Lung microvascular endothelial cell (primary cell): ENCODE data around the gene DNTTIP2. TPM values are rescaled to one million over a fixed set of nuclear protein-coding genes. Genes with fewer than 3 reads are reported as not detected.
"Not testable (repeated sequence)": the region's sequence is repeated elsewhere in the genome, so short reads cannot be mapped to it uniquely, and the experiment has no call there.

Source experiments
- DNase-seq, 2 donors: peaks; one replicate each; pipeline versions ENCODE4 v3.0.0 to v3.0.0-alpha.2; 2010; ENCODE audit warnings: low read depth in 2 of 2
- total RNA-seq: library from RNA; depleted of rRNA; stranded (reverse); fragments of >200 nt; gene quantifications from 2 replicates; pipeline ENCODE4 v1.2.1, GENCODE V29; 2014

The DNTTIP2 gene, protein sequence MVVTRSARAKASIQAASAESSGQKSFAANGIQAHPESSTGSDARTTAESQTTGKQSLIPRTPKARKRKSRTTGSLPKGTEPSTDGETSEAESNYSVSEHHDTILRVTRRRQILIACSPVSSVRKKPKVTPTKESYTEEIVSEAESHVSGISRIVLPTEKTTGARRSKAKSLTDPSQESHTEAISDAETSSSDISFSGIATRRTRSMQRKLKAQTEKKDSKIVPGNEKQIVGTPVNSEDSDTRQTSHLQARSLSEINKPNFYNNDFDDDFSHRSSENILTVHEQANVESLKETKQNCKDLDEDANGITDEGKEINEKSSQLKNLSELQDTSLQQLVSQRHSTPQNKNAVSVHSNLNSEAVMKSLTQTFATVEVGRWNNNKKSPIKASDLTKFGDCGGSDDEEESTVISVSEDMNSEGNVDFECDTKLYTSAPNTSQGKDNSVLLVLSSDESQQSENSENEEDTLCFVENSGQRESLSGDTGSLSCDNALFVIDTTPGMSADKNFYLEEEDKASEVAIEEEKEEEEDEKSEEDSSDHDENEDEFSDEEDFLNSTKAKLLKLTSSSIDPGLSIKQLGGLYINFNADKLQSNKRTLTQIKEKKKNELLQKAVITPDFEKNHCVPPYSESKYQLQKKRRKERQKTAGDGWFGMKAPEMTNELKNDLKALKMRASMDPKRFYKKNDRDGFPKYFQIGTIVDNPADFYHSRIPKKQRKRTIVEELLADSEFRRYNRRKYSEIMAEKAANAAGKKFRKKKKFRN
- 8.5 and 13.5 TPM in 2 replicates for total RNA-seq

DNA sequence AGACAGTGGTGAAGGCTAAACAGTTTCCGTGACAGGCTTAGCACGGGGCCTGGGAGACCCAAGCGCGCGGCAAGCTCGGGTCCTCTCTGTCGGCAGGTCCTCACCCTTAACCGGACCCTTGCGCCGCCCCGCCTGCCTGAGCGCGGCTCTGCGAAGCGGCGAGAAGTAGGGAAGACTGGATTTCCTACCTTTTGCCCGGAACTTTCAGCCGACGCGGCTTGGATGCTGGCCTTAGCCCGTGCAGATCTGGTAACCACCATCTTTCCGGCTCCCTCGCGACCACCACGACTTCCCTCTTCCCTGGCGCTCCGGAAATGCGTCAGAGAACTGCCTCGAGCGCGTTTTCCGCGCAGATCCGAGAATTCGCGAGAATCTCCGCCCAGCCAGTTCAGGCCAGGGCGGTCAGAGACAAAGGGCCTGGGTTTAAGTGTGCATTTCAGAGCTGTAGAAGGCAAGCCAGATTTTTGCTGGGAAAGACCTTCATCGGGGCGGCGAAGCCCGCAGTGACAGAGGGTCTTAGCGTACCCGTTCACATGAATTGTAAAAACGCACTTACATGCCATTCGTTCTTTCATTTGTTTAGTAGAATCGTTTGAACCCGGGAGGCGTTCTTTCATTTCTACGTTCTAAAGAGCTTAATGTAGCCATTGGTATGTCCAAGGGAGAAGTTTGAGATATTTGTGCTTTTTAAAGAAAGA lies at the start of gene DNTTIP2:
DNTTIP2 (minus strand) TSS at position 318 of the 698 bp plus-strand sequence; CDS start at position 260, 58 bp downstream.
- peak; percentile 92 to 95 for DNase-seq

GRCh38 chr1:93925206-93925605 lies 46.2 kb upstream of the DNTTIP2 start:
- DNase-seq, result no peak

DNA sequence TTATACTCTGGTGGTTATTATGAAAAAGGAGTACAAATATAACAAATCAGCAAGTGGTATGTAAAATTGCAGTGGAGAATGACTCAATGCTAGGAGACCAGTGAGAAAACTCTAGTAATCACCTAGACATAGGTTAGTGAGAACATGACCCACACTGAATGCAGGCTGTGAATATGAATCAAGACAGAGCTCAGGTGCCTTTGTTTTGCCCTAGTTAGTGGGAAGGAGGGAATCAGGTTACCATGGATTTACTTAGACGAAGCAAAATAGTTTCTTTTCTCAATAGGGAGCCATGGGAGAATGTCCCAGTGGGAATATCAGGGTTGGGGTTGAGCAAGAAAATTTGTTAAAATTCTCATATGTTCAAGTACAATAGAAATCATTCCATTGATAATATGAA lies 40.8 kb upstream of the DNTTIP2 start:
- DNase-seq, result no peak

GRCh38 chr1:93917302-93917701 lies 38.3 kb upstream of the DNTTIP2 start:
- DNase-seq, result no peak

- not testable (repeated sequence) for DNase-seq
These were observed 31.9 kb upstream of the DNTTIP2 start for GRCh38 chr1:93910880-93911279.

GRCh38 chr1:93910305-93910704 lies 31.3 kb upstream of the DNTTIP2 start:
- DNase-seq, result no peak

DNA sequence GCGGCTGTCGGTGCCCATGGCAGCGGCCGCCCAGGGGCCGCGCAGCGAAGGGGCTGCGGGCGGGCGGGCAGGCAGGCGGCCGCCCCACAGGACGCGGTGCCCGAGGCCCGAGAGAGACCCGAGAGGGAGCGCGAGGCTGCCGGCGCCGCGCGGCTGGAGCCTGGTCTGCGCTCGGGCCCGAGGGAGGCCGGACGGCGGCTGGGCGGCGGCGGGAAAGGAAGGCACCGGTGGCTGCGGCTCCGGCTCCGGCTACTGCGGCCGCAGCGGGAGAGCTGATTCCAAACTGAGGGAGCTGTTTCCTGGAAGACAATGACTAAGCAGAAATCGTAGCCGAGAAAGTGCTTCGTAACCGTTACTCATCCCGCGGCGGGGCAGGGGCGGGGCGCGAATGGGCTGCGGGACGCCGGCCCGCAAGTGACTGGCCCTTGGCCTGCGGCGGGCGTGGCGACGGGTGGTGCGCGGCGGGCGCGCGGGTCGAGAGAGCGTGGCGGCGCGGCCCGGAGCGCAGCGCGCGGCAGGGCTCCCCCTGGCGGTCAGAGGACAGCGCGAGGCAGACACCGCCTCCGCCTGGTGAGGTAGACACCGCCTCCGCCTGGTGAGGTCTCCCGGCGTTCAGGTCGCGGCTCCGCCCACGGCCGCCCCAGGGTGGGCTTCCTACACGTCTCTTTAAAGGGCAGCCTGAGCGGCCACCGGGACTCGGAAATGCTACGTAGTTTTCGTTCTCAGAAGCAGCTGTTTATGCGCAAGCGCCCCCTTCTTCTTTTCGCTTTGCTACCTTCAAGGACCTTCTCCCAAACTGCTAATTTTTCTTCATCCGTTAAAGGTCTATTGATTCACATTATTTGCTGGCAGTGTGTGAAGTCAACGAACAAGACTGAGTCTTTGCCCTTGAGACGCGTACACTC lies 30.4 kb upstream of the DNTTIP2 start, which contains the start of gene GCLM:
GCLM (minus strand) TSS at position 285 of the 905 bp plus-strand sequence; CDS start at position 18, 267 bp downstream.
- DNase-seq, result peak; percentile 95 to 97

DNA sequence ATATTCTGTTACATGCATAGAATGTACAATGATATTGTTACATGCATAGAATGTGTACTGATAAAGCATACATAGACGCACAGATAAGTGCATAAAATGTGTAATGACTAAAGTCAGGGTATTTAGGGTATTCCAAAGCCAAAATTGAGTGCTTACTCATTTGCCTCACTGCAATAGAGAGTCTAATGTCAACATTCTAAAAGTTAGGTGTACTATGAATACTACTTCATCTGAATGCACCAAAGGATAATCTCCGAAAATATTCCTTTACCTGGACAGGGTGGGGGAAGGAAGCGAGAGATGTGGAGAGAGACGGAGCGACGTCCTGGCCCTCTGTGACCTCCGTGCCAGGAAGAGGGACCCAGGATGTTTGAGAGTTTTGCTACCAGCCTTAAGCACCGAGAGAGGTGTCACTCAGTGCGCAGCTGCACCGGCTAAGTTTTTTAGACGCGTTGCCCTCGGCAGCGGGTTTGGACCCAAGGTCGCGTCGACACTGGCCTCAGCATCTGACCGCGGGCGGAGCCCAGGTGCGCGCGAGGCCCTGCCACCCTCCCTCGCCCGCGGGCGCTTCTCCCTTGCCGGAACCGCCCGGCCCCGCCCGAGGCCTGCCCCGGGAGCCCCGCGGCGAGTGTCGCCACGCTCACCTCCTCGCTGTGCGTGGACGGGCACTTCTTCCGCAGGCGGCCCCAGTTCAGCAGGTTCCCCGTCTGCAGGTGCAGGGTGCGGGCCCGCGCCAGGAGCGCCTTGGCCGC lies 29.6 kb upstream of the DNTTIP2 start:
- peak; percentile 21 to 25 for DNase-seq

DNA sequence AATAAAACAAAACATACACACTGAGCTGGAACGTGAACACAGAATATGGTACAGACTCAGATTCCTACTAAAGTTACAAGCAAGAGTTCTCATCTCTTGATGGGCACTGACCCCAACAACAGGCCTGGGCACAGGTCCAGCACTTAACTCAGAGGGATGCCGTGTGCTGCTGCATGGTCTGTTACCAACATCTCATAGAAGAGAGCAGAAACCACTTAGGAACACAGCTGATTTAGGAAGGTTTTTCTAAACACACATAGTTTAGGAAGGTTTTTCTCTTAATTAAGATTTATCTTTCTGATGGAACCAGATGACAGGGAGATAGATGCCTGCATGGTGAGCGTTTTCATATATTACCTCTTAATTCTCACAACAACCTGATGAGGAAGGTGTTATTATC lies 28.7 kb upstream of the DNTTIP2 start:
- DNase-seq, result peak; percentile 34 to 59

DNA sequence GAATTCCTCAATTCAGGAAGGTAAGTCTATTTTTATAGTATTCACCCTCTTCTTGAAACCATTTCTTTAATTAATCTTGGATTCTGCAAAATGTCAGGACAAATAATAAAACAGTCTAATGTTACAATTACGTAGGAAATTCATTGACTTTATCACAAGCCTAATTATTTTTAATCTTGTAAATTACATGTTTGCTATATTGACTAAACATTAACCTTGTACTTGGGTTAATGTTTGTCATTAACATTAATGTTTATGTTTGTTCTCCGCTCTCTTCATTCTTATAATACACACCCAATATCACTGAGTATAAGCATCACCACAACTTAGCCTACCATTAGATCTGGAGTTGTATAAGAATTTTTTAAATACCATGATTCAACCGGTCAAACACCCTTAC lies 27.5 kb upstream of the DNTTIP2 start:
- DNase-seq, result no peak

GRCh38 chr1:93905734-93906133 lies 26.7 kb upstream of the DNTTIP2 start:
- DNase-seq, result peak in 1 of 2 donors; percentile 38

GRCh38 chr1:93905051-93905450 lies 26.0 kb upstream of the DNTTIP2 start:
- DNase-seq, result peak; percentile 17 to 34

- peak in 1 of 2 donors; percentile 24 for DNase-seq
These were observed 25.2 kb upstream of the DNTTIP2 start for GRCh38 chr1:93904228-93904627.

GRCh38 chr1:93900723-93901504 lies 21.9 kb upstream of the DNTTIP2 start:
- DNase-seq, result no peak

GRCh38 chr1:93899543-93900207 lies 20.7 kb upstream of the DNTTIP2 start:
- DNase-seq, result no peak

DNA sequence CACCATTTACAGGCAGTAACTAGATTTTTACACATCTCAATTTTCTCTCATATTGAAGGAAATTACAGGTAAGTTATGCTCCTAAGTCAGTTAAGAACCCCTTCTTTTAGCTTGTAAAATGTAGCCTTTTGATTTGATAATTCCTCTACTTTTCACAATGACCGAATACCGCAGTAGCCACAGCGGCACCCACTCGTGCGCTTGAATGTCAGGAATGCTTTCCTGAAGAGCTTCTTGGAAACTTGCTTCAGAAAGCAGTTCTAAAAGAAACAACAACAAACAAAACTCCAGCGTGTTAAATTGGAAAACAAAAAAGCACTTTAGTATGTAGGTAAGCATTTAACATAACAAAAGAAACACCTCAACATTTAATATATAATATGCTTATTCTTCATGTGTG lies 9.9 kb upstream of the DNTTIP2 start:
- DNase-seq, result no peak

DNA sequence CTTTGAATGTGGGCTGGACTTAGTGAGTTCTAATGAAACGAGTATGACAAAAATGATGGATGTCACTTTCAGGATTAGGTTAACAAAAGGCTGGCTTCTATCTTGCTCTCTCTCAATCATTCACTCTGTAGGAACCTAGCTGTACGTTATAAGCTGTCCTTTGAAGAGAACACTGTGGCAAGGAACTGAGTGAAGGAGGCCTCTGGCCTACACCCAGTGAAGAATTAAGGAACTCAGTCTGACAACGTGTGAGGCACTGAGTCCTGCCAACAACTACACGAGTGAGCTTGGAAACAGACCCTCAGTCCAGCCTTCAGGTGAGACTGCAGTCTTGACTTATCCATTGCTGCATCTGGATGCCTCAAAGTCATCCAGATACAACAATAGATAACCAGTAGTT lies 3.3 kb upstream of the DNTTIP2 start:
- no peak for DNase-seq

DNA sequence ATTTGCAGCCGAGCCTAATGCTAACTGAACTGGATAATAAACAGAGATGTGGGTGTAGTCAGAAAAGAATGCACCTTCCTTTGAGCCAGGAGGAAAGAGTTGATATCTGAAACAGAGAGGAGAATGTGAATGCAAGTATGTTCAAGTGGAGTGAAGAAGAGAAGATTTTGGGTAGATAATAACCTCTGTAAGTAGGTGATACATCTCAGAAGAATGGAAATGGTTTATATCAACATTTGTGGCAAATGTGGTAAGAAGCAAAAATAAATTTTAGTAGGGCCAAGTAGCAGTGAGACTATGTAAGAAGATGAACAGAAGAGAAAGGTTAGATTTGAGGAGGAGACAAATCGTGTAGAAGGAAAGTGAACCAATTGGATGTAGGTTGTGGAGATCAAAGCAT lies 1.7 kb upstream of the DNTTIP2 start:
- DNase-seq, result no peak

DNA sequence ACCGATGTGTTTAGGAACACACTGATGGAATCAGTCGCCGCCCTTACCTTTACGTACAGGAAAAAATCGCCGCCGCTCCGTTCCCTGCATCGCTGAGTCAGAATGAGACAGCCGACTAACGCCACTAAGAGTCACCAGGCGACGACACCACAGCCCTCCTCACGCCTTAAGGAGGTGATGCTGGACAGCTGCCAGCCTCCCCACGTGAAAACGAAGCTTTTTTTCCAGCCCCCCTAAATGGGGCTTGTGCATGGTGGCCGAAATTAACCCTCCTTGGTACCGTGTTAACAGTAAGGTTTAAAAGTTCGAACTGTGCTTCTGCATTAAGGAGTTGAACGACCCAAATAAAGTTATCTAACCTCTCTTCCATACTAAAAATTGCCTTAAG lies 511 bp downstream of the DNTTIP2 start:
- peak; percentile 50 to 68 for DNase-seq
